DND-41 (cell line): Measurements from ENCODE around the gene ANKRD11.
A peak's percentile ranks its signal among the peaks of the same experiment; 100 is the strongest.
"Not testable (repeated sequence)": the region's sequence is repeated elsewhere in the genome, so short reads cannot be mapped to it uniquely, and the experiment has no call there.

Experiments used
- ATAC-seq: fragments of 200-7000 bp; cut with Tn5 transposase; 3 replicates; pipeline ENCODE4 v1.9.1; 2021; ENCODE audit warnings: low read depth; ENCODE audit not compliant: insufficient read depth
- DNase-seq: peaks from one replicate; pipeline ENCODE4 v3.0.0-alpha.2; 2020
- H2AFZ ChIP-seq: 2 replicates; pipeline ENCODE4 v1.6.0; 2012; ENCODE audit warnings: low read depth, low read length
- H3K27ac ChIP-seq: 2 replicates; pipeline ENCODE4 v1.5.1; 2012; ENCODE audit warnings: low read length, inconsistent platforms
- H3K27me3 ChIP-seq: fragments of 200-600 bp; sonication (generic); 2 replicates; pipeline ENCODE4 v1.6.0; 2012; ENCODE audit warnings: low read length, mild to moderate bottlenecking, inconsistent platforms; ENCODE audit not compliant: insufficient read depth, poor library complexity
- H3K36me3 ChIP-seq: 2 replicates; pipeline ENCODE4 v1.5.1; 2012; ENCODE audit warnings: low read length, inconsistent platforms; ENCODE audit not compliant: insufficient read depth
- H3K4me1 ChIP-seq: 2 replicates; pipeline ENCODE4 v1.5.1; 2012; ENCODE audit warnings: mild to moderate bottlenecking, low read length; ENCODE audit not compliant: insufficient read depth
- H3K4me2 ChIP-seq: 2 replicates; pipeline ENCODE4 v1.6.0; 2012; ENCODE audit warnings: mild to moderate bottlenecking, moderate library complexity, low read length, inconsistent platforms; ENCODE audit not compliant: insufficient read depth
- H3K4me3 ChIP-seq, 2 experiments: fragments of 200-600 bp in 1 of 2; shearing (Covaris generic) in 1 of 2; 2 replicates each; pipeline ENCODE4 v1.5.1; 2012 to 2016; ENCODE audit warnings: inconsistent platforms in 2 of 2, low read length in 2 of 2, mild to moderate bottlenecking in 2 of 2, low read depth in 1 of 2, moderate library complexity in 1 of 2
- H3K79me2 ChIP-seq: 2 replicates; pipeline ENCODE4 v1.6.0; 2012; ENCODE audit warnings: low read length, inconsistent platforms; ENCODE audit not compliant: insufficient read depth
- H3K9ac ChIP-seq: 2 replicates; pipeline ENCODE4 v1.6.0; 2012; ENCODE audit warnings: low read depth, mild to moderate bottlenecking, inconsistent platforms, low read length, moderate library complexity
- H3K9me3 ChIP-seq: 2 replicates; pipeline ENCODE4 v1.5.1; 2012; ENCODE audit warnings: low read length, moderate library complexity, mild to moderate bottlenecking, inconsistent platforms; ENCODE audit not compliant: insufficient read depth, severe bottlenecking
- H4K20me1 ChIP-seq: 2 replicates; pipeline ENCODE4 v1.6.0; 2012; ENCODE audit warnings: low read length; ENCODE audit not compliant: insufficient read depth
- CTCF ChIP-seq: IDR thresholded peaks from 2 replicates; pipeline ENCODE4 v1.5.1; 2012; ENCODE audit warnings: borderline replicate concordance, low read length, moderate library complexity, mild to moderate bottlenecking; ENCODE audit not compliant: poor library complexity, severe bottlenecking; ENCODE audit errors: extremely low read depth
- EZH2 ChIP-seq: IDR thresholded peaks from 3 replicates; pipeline ENCODE4 v1.6.1; 2012; ENCODE audit warnings: borderline replicate concordance, low read depth, mild to moderate bottlenecking, moderate library complexity, low read length, inconsistent platforms; ENCODE audit not compliant: severe bottlenecking

The ANKRD11 gene

GRCh38 chr16:89333401-89334001, 156.9 kb downstream of the ANKRD11 start:
- H3K9me3 ChIP-seq, H3K27me3 ChIP-seq, H3K9ac ChIP-seq, H2AFZ ChIP-seq, H3K4me3 ChIP-seq, H3K4me2 ChIP-seq, H3K4me1 ChIP-seq: not testable (repeated sequence)
- Histone ChIP-seq H3K79me2 (peaks cover 100% of the 10 kb centered on the region), H3K27ac (peak overlapping the region; percentile 18; the same call in 1 of the 2 replicates), H4K20me1 (peaks cover 95% of the 10 kb centered on the region), H3K36me3 (peaks cover 15% of the 10 kb centered on the region)
- TF ChIP-seq CTCF: peak; percentile 56
- ATAC-seq (peak; percentile 66), DNase-seq (peak; percentile 44)

- Histone ChIP-seq H2AFZ (no peak overlapping the region), H3K9me3 (no peaks in the 10 kb centered on the region), H3K27ac (no peak overlapping the region), H3K27me3 (no peaks in the 10 kb centered on the region), H3K4me3 (no peak overlapping the region), H4K20me1 (peaks cover 96% of the 10 kb centered on the region), H3K4me2 (no peak overlapping the region), H3K9ac (no peak overlapping the region), H3K79me2 (peaks cover 100% of the 10 kb centered on the region), H3K4me1 (peaks cover 4% of the 10 kb centered on the region; the same call in 1 of the 2 replicates), H3K36me3 (peaks cover 15% of the 10 kb centered on the region)
- DNase-seq (no peak), ATAC-seq (no peak)
- TF ChIP-seq CTCF: no peak
Measured at GRCh38 chr16:89332902-89333245, 157.5 kb downstream of the ANKRD11 start.

- H3K9me3 ChIP-seq: no peaks in the 10 kb centered on the region
- TF ChIP-seq EZH2: no peak
- no peak for TF ChIP-seq CTCF
- no peak for ATAC-seq
- H3K4me1 ChIP-seq: peaks cover 4% of the 10 kb centered on the region; the same call in 1 of the 2 replicates
- H4K20me1 ChIP-seq: peaks cover 97% of the 10 kb centered on the region
- H3K4me2 ChIP-seq: no peak overlapping the region
- H3K27ac ChIP-seq: no peak overlapping the region
- no peak overlapping the region for H2AFZ ChIP-seq
- no peak for DNase-seq
- H3K27me3 ChIP-seq: no peaks in the 10 kb centered on the region
- H3K4me3 ChIP-seq: no peak overlapping the region
- H3K36me3 ChIP-seq: peaks cover 15% of the 10 kb centered on the region
- H3K9ac ChIP-seq: no peak overlapping the region
- peaks cover 100% of the 10 kb centered on the region for H3K79me2 ChIP-seq
Measured at GRCh38 chr16:89332243-89332901, 158.0 kb downstream of the ANKRD11 start.
